Measurements from ENCODE around the gene TREM2. TPM values are rescaled to one million over a fixed set of nuclear protein-coding genes. Genes with fewer than 3 reads are reported as not detected.

Gene TREM2
- total and polyA plus RNA-seq, 2 donors (not counting 1 experiment from before 2014, with no cell fraction given): 0.17 TPM; not detected in 1

GRCh38 chr6:41200296-41200900 is 37.5 kb upstream of the TREM2 start:
- Histone ChIP-seq H3K79me2 (ENCODE audit: control insufficient read depth, insufficient read depth, low read length) (no peaks in the 10 kb centered on the region), H3K36me3 (ENCODE audit: control insufficient read depth, insufficient read depth, low read length) (no peaks in the 10 kb centered on the region), H3K27ac (ENCODE audit: insufficient read depth, low read length) (no peak overlapping the region), H3K4me3 (replicated peaks in 1 of 4; ENCODE audit: control extremely low read depth in 1 of 4, insufficient read depth in 1 of 4, low read depth in 3 of 4, low read length in 4 of 4) (no peak overlapping the region), H3K9me3 (ENCODE audit: control insufficient read depth, insufficient read depth, low read depth, low read length) (no peaks in the 10 kb centered on the region), H3K4me2 (ENCODE audit: extremely low read depth, insufficient read depth, low read length) (no peak overlapping the region), H3K4me1 (ENCODE audit: control insufficient read depth, extremely low read depth, insufficient read depth, low read length) (no peaks in the 10 kb centered on the region), H3K9ac (ENCODE audit: insufficient read depth, low read length) (no peak overlapping the region), H2AFZ (ENCODE audit: low read length) (no peak overlapping the region), H3K27me3 (ENCODE audit: control insufficient read depth, insufficient read depth, low read length) (no peaks in the 10 kb centered on the region), H4K20me1 (ENCODE audit: control insufficient read depth, extremely low read depth, insufficient read depth, low read length) (no peaks in the 10 kb centered on the region)
- DNase-seq (ENCODE audit: low read depth in 2 of 2): peak in 1 of 2 donors; percentile 27
- TF ChIP-seq EZH2 (IDR thresholded peaks at IDR 0.05; ENCODE audit: low read length, missing control alignments) (no peak), CTCF (conservative IDR thresholded peaks at IDR 0.05 in 1 of 2, IDR thresholded peaks at IDR 0.05 in 1 of 2; ENCODE audit: low read depth in 1 of 2, low read length in 2 of 2) (no peak)

- no peak overlapping the region for H3K27ac ChIP-seq (ENCODE audit: insufficient read depth, low read length)
- H3K27me3 ChIP-seq (ENCODE audit: control insufficient read depth, insufficient read depth, low read length): no peaks in the 10 kb centered on the region
- H4K20me1 ChIP-seq (ENCODE audit: control insufficient read depth, extremely low read depth, insufficient read depth, low read length): no peaks in the 10 kb centered on the region
- no peak overlapping the region for H3K4me3 ChIP-seq (replicated peaks in 1 of 4; ENCODE audit: control extremely low read depth in 1 of 4, insufficient read depth in 1 of 4, low read depth in 3 of 4, low read length in 4 of 4)
- H3K4me2 ChIP-seq (ENCODE audit: extremely low read depth, insufficient read depth, low read length): no peak overlapping the region
- DNase-seq (ENCODE audit: low read depth in 2 of 2): no peak
- no peaks in the 10 kb centered on the region for H3K36me3 ChIP-seq (ENCODE audit: control insufficient read depth, insufficient read depth, low read length)
- H3K9ac ChIP-seq (ENCODE audit: insufficient read depth, low read length): no peak overlapping the region
- no peaks in the 10 kb centered on the region for H3K4me1 ChIP-seq (ENCODE audit: control insufficient read depth, extremely low read depth, insufficient read depth, low read length)
- no peaks in the 10 kb centered on the region for H3K79me2 ChIP-seq (ENCODE audit: control insufficient read depth, insufficient read depth, low read length)
- H3K9me3 ChIP-seq (ENCODE audit: control insufficient read depth, insufficient read depth, low read depth, low read length): no peaks in the 10 kb centered on the region
- H2AFZ ChIP-seq (ENCODE audit: low read length): no peak overlapping the region
- TF ChIP-seq CTCF (conservative IDR thresholded peaks at IDR 0.05 in 1 of 2, IDR thresholded peaks at IDR 0.05 in 1 of 2; ENCODE audit: low read depth in 1 of 2, low read length in 2 of 2): no peak
- no peak for TF ChIP-seq EZH2 (IDR thresholded peaks at IDR 0.05; ENCODE audit: low read length, missing control alignments)
Measured at GRCh38 chr6:41199552-41200246, 36.8 kb upstream of the TREM2 start.

GRCh38 chr6:41197234-41197633 is 34.3 kb upstream of the TREM2 start:
- Histone ChIP-seq H3K9ac (ENCODE audit: insufficient read depth, low read length) (no peak overlapping the region), H3K36me3 (ENCODE audit: control insufficient read depth, insufficient read depth, low read length) (no peaks in the 10 kb centered on the region), H2AFZ (ENCODE audit: low read length) (no peak overlapping the region), H3K4me3 (replicated peaks in 1 of 4; ENCODE audit: control extremely low read depth in 1 of 4, insufficient read depth in 1 of 4, low read depth in 3 of 4, low read length in 4 of 4) (no peak overlapping the region), H3K4me1 (ENCODE audit: control insufficient read depth, extremely low read depth, insufficient read depth, low read length) (no peaks in the 10 kb centered on the region), H4K20me1 (ENCODE audit: control insufficient read depth, extremely low read depth, insufficient read depth, low read length) (no peaks in the 10 kb centered on the region), H3K79me2 (ENCODE audit: control insufficient read depth, insufficient read depth, low read length) (no peaks in the 10 kb centered on the region), H3K9me3 (ENCODE audit: control insufficient read depth, insufficient read depth, low read depth, low read length) (no peaks in the 10 kb centered on the region), H3K27me3 (ENCODE audit: control insufficient read depth, insufficient read depth, low read length) (no peaks in the 10 kb centered on the region), H3K4me2 (ENCODE audit: extremely low read depth, insufficient read depth, low read length) (no peak overlapping the region), H3K27ac (ENCODE audit: insufficient read depth, low read length) (no peak overlapping the region)
- TF ChIP-seq EZH2 (IDR thresholded peaks at IDR 0.05; ENCODE audit: low read length, missing control alignments) (no peak), CTCF (conservative IDR thresholded peaks at IDR 0.05 in 1 of 2, IDR thresholded peaks at IDR 0.05 in 1 of 2; ENCODE audit: low read depth in 1 of 2, low read length in 2 of 2) (no peak)
- no peak for DNase-seq (ENCODE audit: low read depth in 2 of 2)
